ENCODE results near the gene SPSB1. TPM values are rescaled to one million over a fixed set of nuclear protein-coding genes. Genes with fewer than 3 reads are reported as not detected.

Gene SPSB1
- total RNA-seq, 1 experiment from 2014 or later: 14.3 TPM

DNA sequence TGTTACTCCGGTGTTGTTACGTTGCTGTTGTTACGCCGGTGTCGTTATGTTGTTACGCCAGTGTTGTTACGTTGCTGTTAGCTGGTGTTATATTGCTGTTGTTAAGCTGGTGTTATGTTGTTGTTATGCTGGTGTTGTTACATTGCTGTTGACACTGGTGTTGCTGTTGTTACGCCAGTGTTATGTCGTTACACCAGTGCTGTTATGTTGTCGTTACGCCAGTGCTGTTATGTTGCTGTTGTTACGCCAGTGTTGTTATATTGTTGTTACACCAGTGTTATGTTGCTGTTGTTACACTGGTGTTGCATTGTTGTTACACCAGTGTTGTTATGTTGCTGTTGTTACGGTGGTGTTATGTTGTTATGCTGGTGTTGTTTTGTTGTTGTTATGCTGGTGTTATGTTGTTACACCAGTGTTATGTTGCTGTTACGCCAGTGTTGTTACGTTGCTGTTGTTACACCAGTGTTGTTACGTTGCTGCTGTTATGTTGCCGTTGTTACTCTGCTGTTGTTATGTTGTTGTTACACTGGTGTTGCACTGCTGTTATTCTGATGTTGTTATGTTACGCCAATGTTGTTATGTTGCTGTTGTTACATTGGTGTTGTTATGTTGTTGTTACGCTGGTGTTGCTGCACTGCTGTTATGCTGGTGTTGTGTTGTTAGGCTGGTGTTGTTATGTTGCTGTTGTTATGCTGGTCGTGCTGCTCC, 32.5 kb upstream of the SPSB1 start:
- DNase-seq (ENCODE audit: low read depth): no peak

DNA sequence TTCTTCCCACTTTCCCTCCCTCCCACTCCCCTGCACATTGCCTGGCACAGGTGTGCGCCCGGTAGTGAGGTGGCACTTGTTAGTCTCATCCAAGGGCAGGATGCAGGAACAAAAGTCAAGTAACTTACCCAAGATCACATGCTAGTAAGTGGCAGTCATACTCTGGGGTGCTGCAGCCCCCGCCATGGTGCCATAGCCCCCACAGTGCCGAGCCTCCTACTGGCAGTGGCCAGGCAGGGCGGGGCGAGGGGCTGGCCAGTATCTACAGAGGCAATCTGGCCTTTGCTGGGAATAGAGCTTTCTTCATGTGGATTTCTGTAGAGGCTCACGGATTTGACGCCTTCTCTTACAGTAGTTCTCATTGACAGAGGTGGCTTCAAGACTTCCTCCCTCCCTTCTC, 31.2 kb upstream of the SPSB1 start:
- no peak for DNase-seq (ENCODE audit: low read depth)

DNA sequence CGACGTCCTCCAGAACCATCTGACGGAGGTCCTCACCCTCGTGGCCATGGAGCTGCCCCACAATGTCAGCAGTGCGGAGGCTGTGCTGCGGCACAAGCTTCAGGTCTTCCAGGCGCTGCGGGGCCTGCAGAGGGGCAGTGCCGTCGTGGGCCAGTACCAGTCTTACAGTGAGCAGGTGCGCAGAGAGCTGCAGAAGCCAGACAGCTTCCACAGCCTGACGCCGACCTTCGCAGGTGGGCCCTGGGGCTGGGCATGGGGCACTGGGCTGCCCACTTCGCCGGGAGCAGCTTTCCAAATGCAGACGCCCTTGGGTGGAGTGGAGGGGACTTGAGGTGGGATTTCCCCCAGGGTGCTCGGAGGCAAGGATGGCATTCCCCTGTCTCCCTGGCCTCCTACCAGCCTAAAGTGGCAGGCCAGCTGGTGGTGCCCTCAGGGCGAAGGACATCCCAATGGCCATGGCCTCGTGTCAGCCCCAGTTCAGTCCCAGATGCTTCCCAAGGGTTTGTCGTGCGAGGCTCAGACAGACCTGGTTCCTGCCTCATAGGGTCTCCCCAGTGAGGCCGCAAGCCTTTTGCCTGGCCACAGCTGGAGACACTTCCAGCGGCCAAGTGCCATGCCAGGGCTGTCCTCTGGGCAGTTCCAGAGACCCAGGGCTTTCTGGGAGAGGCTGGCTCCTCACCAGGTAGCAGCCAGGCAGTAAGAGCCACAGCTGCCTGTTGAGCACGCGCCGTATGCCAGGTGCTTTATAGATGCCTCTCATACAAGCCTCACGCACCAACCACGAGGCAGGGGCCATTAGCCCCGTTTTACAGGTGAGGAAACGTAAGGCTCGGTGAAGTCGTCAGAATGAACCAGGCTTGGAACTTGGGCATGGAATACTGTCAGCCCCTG, 30.4 kb upstream of the SPSB1 start:
- no peak for DNase-seq (ENCODE audit: low read depth)

DNA sequence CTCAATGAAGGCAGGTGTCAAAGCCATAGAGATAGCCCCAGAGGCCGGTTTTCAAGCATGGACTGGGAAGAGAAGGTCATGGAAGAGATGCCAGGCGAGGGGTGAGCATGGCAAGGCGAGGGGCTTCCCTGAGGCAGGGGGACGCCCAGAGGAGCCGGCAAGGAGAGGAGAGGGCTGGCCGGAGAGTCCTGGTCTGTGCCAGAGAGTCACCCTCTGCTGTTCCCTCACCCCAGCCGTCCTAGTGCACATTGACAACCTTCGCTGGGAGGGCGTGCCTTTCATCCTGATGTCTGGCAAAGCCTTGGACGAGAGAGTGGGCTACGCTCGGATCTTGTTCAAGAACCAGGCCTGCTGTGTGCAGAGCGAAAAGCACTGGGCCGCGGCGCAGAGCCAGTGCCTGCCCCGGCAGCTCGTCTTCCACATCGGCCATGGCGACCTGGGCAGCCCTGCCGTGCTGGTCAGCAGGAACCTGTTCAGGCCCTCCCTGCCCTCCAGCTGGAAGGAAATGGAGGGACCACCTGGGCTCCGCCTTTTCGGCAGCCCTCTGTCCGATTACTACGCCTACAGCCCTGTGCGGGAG, 29.3 kb upstream of the SPSB1 start:
- DNase-seq (ENCODE audit: low read depth): no peak

DNA sequence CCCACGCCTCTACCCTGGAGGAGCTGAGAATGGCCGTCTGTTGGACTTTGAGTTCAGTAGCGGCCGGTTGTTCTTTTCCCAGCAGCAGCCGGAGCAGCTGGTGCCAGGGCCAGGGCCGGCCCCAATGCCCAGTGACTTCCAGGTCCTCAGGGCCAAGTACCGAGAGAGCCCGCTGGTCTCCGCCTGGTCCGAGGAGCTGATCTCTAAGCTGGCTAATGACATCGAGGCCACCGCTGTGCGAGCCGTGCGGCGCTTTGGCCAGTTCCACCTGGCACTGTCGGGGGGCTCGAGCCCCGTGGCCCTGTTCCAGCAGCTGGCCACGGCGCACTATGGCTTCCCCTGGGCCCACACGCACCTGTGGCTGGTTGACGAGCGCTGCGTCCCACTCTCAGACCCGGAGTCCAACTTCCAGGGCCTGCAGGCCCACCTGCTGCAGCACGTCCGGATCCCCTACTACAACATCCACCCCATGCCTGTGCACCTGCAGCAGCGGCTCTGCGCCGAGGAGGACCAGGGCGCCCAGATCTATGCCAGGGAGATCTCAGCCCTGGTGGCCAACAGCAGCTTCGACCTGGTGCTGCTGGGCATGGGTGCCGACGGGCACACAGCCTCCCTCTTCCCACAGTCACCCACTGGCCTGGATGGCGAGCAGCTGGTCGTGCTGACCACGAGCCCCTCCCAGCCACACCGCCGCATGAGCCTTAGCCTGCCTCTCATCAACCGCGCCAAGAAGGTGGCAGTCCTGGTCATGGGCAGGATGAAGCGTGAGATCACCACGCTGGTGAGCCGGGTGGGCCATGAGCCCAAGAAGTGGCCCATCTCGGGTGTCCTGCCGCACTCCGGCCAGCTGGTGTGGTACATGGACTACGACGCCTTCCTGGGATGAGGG, 28.5 kb upstream of the SPSB1 start:
- no peak for DNase-seq (ENCODE audit: low read depth)

DNA sequence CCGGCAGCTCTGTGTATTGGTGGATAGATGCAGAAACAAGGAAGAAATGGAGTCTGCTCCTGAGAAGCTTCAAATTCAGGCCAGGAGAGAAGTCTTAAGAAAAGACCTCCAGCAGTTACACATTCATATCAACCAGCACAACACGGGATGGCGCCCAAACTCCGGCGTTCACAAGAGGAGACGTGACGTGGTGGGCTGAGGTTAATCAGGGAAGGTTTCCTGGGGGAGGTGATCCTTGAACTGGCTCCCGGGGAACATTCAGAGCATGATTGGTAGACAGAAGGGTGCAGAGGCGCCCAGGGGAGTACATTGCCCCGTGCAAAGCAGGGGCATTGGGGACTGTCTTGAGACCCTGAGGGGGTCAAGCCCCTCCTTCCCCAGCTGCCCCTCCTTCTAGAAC, 27.7 kb upstream of the SPSB1 start:
- DNase-seq (ENCODE audit: low read depth): no peak

DNA sequence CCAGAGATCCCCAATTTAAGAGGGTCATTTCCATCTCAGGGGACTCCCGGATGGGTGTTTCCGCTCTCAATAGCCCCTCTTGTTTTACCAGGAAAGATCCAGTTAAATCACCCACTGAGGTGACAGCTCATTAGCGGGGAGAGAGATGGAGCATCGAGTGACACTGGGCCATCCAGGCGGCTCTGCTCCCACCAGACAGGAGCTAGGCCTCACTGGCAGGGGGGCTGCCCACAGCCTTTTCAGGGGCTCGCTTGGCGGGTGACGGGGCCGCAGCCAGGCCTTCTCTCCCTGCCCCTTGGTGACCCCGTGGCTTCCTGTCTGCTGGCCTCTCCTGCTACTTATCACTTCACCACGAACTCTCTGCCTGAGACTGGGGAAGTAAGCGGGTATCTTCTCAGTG, 26.7 kb upstream of the SPSB1 start:
- no peak for DNase-seq (ENCODE audit: low read depth)

DNA sequence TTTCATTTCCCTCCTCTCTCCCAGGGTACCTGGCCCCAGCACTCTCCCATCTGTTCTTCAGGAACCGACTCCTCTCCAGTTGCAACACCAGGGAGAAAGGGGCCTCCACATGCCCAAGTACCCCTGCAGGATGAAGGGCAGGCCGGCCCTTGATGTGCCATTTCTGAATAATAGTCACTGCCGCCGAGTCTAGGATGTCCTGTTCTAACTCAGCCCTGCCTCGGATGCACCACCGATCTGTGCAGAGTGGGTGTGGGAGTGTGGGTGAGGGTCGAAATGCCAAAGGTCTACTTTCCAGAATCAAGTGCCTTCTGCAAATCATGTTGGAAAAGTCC, 25.4 kb upstream of the SPSB1 start:
- no peak for DNase-seq (ENCODE audit: low read depth)

DNA sequence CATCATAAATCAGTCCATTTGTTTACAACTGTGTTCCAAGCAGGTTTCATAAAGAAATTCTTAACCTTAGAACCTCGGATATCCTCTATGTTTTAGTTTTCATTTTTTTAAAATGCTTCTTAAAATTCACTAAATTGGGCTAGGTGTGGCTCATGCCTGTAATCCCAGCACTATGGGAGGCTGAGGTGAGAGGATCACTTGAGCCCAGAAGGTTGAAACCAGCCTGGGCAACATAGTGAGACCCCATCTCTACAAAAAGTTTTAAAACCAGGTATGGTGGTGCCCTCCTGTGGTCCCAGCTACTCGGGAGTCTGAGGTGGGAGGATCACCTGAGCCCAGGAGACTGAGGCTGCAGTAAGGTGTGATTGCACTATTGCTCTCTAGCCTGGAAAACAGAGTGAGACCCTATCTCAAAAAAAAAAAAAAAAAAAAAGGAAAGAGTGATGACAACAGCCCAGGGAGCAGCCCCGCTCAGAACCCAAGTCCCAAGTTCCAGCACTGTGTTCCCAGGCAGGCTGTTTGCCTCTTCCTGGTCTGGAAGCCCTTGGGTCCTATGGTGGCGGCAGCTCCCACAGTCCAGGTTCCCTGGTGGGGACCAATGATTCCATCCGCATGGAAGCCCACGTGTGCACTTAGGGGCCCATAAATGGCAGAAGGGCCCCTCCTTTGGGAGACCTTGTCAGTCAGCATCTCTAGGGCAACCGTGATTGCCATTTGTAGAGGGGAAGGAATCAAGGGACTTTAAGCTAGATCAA, 24.7 kb upstream of the SPSB1 start:
- DNase-seq (ENCODE audit: low read depth): no peak

DNA sequence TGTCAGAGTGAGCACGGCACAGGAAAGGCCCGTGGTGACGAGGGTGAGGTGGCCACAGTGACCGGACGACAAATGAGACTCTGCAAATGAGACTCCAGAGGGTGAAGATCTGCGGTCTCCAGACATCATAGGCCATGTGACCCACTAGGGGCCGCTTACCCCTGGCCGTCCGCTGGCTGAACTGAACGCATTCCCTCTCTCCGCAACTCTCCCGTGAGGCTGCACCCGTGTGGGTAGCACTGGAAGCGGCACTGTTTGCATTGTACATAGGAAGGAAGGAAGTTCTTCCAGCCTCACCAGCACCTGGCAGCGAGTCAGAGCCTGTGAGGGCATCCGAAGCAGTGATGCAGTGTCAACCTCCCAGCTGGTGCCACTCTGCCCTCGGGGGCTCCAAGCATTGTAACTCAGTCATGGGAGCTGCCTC, 23.6 kb upstream of the SPSB1 start:
- no peak for DNase-seq (ENCODE audit: low read depth)

DNA sequence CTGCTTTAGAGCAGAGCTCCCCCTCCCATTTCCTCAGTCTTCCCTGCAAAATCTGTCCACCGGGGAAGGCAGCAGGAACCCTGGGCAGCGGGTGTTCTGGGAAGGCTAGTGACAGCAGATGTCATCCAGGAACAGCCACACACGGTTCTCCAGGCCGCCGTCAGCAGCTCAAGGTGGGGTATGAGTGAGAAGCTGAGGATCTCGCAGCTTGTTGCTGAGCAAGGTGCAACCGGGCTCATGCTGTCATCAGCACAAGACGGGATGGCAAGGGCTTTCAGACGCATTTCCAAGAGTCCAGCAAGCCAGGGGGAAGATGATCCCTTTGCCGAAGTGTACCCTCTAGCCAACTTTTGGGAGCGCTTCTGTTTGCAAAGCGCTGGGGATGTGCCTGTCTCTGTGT, 23.0 kb upstream of the SPSB1 start:
- no peak for DNase-seq (ENCODE audit: low read depth)

DNA sequence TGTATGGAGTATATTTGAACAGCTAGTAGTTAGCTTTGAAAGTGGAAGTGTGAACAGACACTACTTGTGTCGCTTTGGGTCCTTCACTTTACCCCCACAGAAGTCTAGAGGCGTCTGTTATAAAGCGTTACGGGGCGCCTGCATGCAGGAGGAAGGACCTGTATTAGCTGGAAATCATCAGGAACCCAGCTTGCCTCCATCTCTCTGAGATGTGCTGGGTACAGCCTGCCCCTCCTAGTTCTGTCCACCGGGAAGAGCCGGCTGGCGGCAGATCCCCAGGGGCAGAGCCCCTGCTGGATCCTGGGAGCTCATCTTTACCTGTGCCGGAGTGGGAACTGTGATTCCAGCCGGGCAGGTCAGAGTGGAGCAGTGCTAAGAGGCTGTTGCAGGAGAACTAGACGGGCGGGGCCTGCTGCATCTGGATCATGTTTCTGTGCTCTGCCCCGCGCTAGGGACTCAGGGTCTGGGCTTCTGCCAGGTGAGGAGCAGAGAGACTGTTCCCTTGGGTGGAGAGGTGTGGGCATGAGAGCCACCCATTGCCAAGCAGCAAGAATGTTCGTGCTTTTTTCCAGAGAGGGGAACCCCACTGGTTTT, 22.3 kb upstream of the SPSB1 start:
- no peak for DNase-seq (ENCODE audit: low read depth)

DNA sequence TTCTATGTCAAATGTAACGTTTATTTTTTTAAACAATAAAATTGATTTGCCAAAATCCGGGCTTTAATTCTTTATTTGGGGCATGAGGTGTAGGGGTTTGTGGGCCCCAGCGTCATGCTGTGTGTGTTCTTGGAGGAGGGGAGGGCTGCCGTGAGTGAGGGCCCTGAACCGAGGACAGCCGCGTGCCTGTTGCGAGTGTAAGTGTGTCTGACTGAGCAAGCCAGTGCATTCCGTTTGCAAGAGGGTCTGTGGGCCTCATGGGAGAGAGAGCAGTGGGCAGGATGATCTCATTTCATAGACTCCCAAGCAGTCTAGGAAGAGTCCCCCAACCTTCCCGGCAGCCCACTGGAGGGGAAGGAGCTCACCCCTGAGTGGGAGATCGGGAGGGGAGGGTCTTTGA, 21.4 kb upstream of the SPSB1 start:
- DNase-seq (ENCODE audit: low read depth): no peak

DNA sequence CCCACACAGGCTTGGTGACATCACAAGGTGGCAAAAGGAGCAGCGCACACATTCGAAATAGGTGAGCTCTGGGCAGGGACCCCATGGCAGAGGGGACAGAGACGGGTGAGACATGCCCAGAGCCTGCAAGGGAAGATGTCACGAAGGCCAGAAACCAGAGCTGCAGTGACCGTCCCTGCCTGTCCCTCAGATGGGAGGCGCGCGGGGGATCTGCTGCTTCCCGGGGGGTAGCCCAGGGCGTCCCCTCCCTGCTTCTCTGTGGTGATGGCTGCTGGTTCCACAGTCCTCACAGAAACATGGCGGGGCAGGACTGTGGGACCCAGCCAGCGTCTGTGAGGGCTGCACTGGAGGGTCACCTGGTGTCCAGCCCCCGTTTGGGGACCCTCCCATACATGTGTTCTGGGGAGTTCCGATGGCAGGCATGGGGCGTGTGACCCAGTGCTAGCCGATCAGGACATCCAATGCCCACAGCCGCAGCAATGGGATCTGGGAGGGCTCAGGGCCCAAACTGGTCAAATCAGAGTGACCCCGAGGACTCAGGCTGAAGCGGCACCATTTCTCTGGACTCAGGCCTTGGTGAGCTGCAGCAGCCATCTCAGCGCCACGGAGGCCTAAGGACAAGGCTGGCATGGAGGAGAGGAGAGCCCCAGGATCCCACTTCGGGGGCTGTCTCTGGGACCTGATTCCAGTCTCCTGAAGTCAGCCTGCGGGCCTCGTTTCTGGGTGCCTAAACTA, 20.7 kb upstream of the SPSB1 start:
- no peak for DNase-seq (ENCODE audit: low read depth)

DNA sequence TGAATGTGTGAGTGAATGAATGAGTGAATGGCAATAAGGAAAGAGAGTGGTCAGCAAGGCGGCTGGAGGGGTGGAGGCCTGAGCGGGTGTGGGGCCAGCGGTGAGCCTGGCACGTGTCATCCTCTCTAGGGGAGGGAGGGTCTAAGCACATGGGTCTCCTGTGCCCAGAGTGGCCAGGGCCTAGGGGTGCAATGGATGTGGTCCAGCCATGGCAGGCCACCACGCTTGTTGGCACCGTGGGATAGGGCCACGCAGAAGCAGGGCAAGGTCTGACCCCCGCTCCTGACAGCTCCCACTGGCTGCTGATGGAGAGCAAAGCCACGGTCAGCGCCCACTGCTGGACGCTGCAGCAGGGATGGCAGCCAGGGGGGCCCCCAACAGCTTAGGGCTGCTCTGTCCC, 19.5 kb upstream of the SPSB1 start:
- DNase-seq (ENCODE audit: low read depth): no peak

DNA sequence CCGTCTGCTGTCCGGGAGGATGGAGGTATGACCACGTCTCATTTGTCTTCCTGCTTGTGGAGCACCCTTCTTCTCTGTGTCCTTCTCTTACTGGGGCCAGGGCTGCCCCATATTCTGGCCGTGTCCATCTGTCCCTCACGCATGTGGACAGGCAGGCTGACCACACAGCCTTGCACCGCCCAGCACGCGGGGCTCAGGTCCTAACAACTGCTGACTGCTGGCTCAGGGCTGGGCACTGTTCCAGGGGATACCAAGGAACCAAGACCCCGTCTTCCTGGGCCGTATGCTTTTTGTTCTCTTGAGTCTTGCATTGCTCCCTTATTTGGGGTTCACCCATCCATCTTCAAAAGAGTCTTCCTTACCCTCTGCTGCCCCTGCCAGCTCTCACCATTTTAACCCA, 17.5 kb upstream of the SPSB1 start:
- no peak for DNase-seq (ENCODE audit: low read depth)

DNA sequence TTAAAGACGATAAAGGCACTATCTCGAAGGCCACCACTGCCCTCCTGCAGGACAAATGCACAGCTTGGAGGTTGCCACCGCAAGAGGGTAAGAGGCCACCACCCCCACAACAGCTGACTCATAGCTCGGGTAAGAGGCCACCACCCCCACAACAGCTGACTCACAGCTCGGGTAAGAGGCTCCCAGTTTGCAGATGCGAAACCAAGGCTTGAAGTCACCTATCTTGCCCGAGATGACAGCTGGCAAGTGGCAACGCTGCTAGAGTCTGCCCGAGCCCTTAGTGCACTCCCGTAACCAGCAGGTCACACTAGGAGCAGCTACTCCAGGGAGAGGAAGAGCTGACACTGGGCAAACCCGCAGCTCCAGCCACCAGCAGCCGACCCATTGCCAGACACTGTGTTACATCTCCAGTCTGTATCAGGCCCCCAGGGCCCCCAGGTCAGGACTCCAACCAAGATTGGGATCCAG, 17.1 kb upstream of the SPSB1 start:
- peak; percentile 94 for DNase-seq (ENCODE audit: low read depth)

DNA sequence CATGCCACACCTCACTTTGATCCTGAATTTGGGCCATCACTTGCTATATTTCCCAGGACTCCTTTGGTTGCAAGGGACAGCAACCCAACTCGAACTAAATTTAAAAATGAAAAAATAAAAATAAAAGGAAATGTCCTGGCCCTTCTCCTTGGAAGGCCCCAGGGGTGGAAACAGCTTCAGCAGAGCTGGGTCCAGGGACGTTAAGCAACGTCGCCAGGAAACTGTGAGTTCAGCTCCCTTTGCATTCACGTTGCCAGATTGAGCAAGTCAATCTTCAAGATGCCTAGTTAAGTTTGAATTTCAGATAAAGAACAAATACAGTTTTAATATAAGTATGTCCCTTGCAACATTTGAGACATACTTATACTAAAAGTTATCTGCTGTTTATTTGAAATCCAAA, 14.6 kb upstream of the SPSB1 start:
- DNase-seq (ENCODE audit: low read depth): no peak

DNA sequence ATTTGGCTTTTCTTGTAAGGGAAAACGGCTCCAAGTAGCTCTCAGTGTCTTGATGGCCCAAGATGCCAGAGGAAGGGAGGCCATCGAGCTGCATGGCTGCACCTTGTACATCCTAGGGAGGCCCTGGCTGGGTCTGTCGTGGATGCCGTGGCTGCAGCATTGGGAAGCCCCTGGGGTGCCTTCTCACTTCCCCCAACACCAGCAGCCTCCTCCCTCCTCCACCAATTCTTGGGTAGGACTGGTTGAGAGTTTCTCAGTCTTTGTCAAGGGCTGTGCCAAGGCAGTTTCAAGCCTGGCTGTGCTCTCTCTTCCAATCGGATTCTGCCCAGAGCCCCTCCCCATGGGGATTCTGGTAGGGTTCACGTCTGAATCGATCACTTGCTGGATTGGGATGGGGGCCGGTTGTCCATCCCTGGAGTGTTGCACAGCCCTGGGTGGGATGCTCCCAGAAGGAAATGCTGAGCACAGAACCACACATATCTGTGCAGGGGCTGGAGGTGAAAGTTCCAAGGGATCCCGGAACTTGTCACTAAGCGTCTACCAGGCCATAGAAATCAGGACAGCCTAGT, 14.0 kb upstream of the SPSB1 start:
- DNase-seq (ENCODE audit: low read depth): no peak

Measured in M059J (cell line).